Fibroblast of lung (primary cell): ENCODE data around the gene REEP5.

ENCODE experiments used
- EZH2 ChIP-seq: IDR thresholded peaks from 2 replicates; pipeline ENCODE4 v1.5.1; 2012; ENCODE audit warnings: low read length, control low read depth, mild to moderate bottlenecking; ENCODE audit errors: missing control alignments
- TF ChIP-seq, protein P1 (sequence below), 2 donors: IDR thresholded peaks in 1 of 2; conservative IDR thresholded peaks in 1 of 2; 1 replicate in 1 of 2; 2 replicates in 1 of 2; pipeline ENCODE4 v1.5.1; 2011 to 2012; ENCODE audit warnings: low read length in 2 of 2, control low read depth in 1 of 2, inconsistent platforms in 1 of 2, low read depth in 1 of 2, mild to moderate bottlenecking in 1 of 2

- TF ChIP-seq, protein P1, sequence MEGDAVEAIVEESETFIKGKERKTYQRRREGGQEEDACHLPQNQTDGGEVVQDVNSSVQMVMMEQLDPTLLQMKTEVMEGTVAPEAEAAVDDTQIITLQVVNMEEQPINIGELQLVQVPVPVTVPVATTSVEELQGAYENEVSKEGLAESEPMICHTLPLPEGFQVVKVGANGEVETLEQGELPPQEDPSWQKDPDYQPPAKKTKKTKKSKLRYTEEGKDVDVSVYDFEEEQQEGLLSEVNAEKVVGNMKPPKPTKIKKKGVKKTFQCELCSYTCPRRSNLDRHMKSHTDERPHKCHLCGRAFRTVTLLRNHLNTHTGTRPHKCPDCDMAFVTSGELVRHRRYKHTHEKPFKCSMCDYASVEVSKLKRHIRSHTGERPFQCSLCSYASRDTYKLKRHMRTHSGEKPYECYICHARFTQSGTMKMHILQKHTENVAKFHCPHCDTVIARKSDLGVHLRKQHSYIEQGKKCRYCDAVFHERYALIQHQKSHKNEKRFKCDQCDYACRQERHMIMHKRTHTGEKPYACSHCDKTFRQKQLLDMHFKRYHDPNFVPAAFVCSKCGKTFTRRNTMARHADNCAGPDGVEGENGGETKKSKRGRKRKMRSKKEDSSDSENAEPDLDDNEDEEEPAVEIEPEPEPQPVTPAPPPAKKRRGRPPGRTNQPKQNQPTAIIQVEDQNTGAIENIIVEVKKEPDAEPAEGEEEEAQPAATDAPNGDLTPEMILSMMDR (conservative IDR thresholded peaks at IDR 0.05 in 1 of 2, IDR thresholded peaks at IDR 0.05 in 1 of 2; ENCODE audit: low read depth in 1 of 2, low read length in 2 of 2): no peak
- TF ChIP-seq EZH2: no peak
Measured at GRCh38 chr5:112867411-112867810, 54.6 kb downstream of the REEP5 start.
